ENCODE results near the gene MRPS14.

The MRPS14 gene

GRCh38 chr1:174982971-174983689 is 40.1 kb downstream of the MRPS14 start:
- Histone ChIP-seq H3K18ac (ENCODE audit: low read length) (no peak overlapping the region), H3K36me3 (replicated peaks in 1 of 2; ENCODE audit: control insufficient read depth in 2 of 2, insufficient read depth in 2 of 2, low read length in 2 of 2) (no peaks in the 10 kb centered on the region), H4K8ac (ENCODE audit: low read depth, low read length) (no peak overlapping the region), H3K9me3 (replicated peaks in 1 of 2; ENCODE audit: control insufficient read depth in 2 of 2, insufficient read depth in 1 of 2, low read depth in 1 of 2, low read length in 2 of 2) (no peaks in the 10 kb centered on the region), H3K4ac (ENCODE audit: low read length) (no peak overlapping the region), H2BK15ac (ENCODE audit: low read length) (no peak overlapping the region), H3K9ac (ENCODE audit: low read depth, low read length, poor library complexity) (no peak overlapping the region), H3K27me3 (ENCODE audit: control insufficient read depth in 3 of 3, insufficient read depth in 3 of 3, low read depth in 1 of 3, low read length in 3 of 3) (no peaks in the 10 kb centered on the region), H4K91ac (ENCODE audit: low read depth, low read length, poor library complexity) (no peak overlapping the region), H3K23ac (ENCODE audit: low read depth, low read length, poor library complexity) (no peak overlapping the region), H3K4me3 (ENCODE audit: low read length in 2 of 2) (no peak overlapping the region), H2BK120ac (ENCODE audit: low read depth, low read length) (no peak overlapping the region), H3K4me2 (ENCODE audit: insufficient read depth, low read length, poor library complexity, severe bottlenecking) (no peak overlapping the region), H2BK5ac (ENCODE audit: low read length) (no peak overlapping the region), H2BK12ac (ENCODE audit: low read length) (no peak overlapping the region), H3K14ac (ENCODE audit: low read length) (no peak overlapping the region), H2AFZ (ENCODE audit: low read length) (no peak overlapping the region), H3K79me1 (ENCODE audit: low read depth, low read length) (no peaks in the 10 kb centered on the region), H3K27ac (replicated peaks; ENCODE audit: low read length) (no peak overlapping the region), H2AK5ac (ENCODE audit: low read depth, low read length) (no peak overlapping the region), H3K4me1 (ENCODE audit: control insufficient read depth in 2 of 2, insufficient read depth in 1 of 2, low read depth in 1 of 2, low read length in 2 of 2) (peaks cover 1 to 4% of the 10 kb centered on the region in 2 donors)
- DNase-seq (ENCODE audit: low spot score) = peak; percentile 36

GRCh38 chr1:174976436-174977108 is 46.7 kb downstream of the MRPS14 start:
- H2BK5ac ChIP-seq (ENCODE audit: low read length) = no peak overlapping the region
- no peak overlapping the region for H2AK5ac ChIP-seq (ENCODE audit: low read depth, low read length)
- no peak overlapping the region for H3K4me2 ChIP-seq (ENCODE audit: insufficient read depth, low read length, poor library complexity, severe bottlenecking)
- no peak overlapping the region for H3K4ac ChIP-seq (ENCODE audit: low read length)
- H4K8ac ChIP-seq (ENCODE audit: low read depth, low read length) = no peak overlapping the region
- WGBS, 2 donors (ENCODE audit: extremely low coverage in 2 of 2, insufficient read length in 2 of 2, insufficient replicate concordance in 1 of 2) = no CpG with 5 or more reads among the region's 4 CpGs
- H3K9ac ChIP-seq (ENCODE audit: low read depth, low read length, poor library complexity) = no peak overlapping the region
- no peak overlapping the region for H2BK15ac ChIP-seq (ENCODE audit: low read length)
- no peaks in the 10 kb centered on the region for H3K79me1 ChIP-seq (ENCODE audit: low read depth, low read length)
- no peaks in the 10 kb centered on the region for H3K27me3 ChIP-seq (ENCODE audit: control insufficient read depth in 3 of 3, insufficient read depth in 3 of 3, low read depth in 1 of 3, low read length in 3 of 3)
- H3K36me3 ChIP-seq (replicated peaks in 1 of 2; ENCODE audit: control insufficient read depth in 2 of 2, insufficient read depth in 2 of 2, low read length in 2 of 2) = no peaks in the 10 kb centered on the region
- no peak overlapping the region for H3K18ac ChIP-seq (ENCODE audit: low read length)
- no peak for DNase-seq (ENCODE audit: low spot score)
- H3K23ac ChIP-seq (ENCODE audit: low read depth, low read length, poor library complexity) = no peak overlapping the region
- H2BK120ac ChIP-seq (ENCODE audit: low read depth, low read length) = no peak overlapping the region
- H4K91ac ChIP-seq (ENCODE audit: low read depth, low read length, poor library complexity) = no peak overlapping the region
- H3K4me3 ChIP-seq (ENCODE audit: low read length in 2 of 2) = no peak overlapping the region
- no peak overlapping the region for H3K27ac ChIP-seq (replicated peaks; ENCODE audit: low read length)
- peaks cover 0 to 4% of the 10 kb centered on the region in 2 donors for H3K4me1 ChIP-seq (ENCODE audit: control insufficient read depth in 2 of 2, insufficient read depth in 1 of 2, low read depth in 1 of 2, low read length in 2 of 2)
- no peak overlapping the region for H3K14ac ChIP-seq (ENCODE audit: low read length)
- H2AFZ ChIP-seq (ENCODE audit: low read length) = no peak overlapping the region
- no peaks in the 10 kb centered on the region for H3K9me3 ChIP-seq (replicated peaks in 1 of 2; ENCODE audit: control insufficient read depth in 2 of 2, insufficient read depth in 1 of 2, low read depth in 1 of 2, low read length in 2 of 2)
- H2BK12ac ChIP-seq (ENCODE audit: low read length) = no peak overlapping the region

GRCh38 chr1:174975764-174976163 is 47.5 kb downstream of the MRPS14 start:
- no CpG with 5 or more reads among the region's 1 CpG for WGBS, 2 donors (ENCODE audit: extremely low coverage in 2 of 2, insufficient read length in 2 of 2, insufficient replicate concordance in 1 of 2)
- no peak overlapping the region for H3K9ac ChIP-seq (ENCODE audit: low read depth, low read length, poor library complexity)

DNA sequence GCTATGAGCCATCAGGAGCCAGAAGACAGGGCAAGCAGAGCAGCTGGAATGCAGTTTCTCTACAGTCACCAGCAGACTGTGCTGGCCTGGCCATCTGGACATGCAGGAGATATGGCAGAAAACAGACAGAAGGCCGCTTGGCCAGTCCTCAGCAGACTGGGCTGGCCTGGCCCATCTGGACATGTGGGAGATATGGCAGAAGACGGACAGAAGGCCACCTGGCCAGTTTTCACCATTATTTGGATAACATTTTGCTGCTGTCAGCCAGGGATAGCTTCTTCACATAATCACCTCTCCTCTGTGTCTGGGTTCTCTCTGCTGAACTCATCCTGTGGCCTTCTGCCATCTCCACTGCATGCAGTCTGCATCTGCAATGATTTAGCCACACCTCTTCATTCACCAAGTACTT is 48.5 kb downstream of the MRPS14 start:
- no peak overlapping the region for H2AFZ ChIP-seq (ENCODE audit: low read length)
- no peak overlapping the region for H3K4ac ChIP-seq (ENCODE audit: low read length)
- no peak overlapping the region for H4K8ac ChIP-seq (ENCODE audit: low read depth, low read length)
- H3K4me1 ChIP-seq (ENCODE audit: control insufficient read depth in 2 of 2, insufficient read depth in 1 of 2, low read depth in 1 of 2, low read length in 2 of 2) = peaks cover 0 to 4% of the 10 kb centered on the region in 2 donors
- H2BK120ac ChIP-seq (ENCODE audit: low read depth, low read length) = no peak overlapping the region
- peak overlapping the region; percentile 39 for H3K14ac ChIP-seq (ENCODE audit: low read length)
- no peak overlapping the region for H3K4me3 ChIP-seq (ENCODE audit: low read length in 2 of 2)
- no peak overlapping the region for H4K91ac ChIP-seq (ENCODE audit: low read depth, low read length, poor library complexity)
- no peak overlapping the region for H3K23ac ChIP-seq (ENCODE audit: low read depth, low read length, poor library complexity)
- DNase-seq (ENCODE audit: low spot score) = no peak
- no peak overlapping the region for H3K4me2 ChIP-seq (ENCODE audit: insufficient read depth, low read length, poor library complexity, severe bottlenecking)
- no peak overlapping the region for H3K27ac ChIP-seq (replicated peaks; ENCODE audit: low read length)
- H3K27me3 ChIP-seq (ENCODE audit: control insufficient read depth in 3 of 3, insufficient read depth in 3 of 3, low read depth in 1 of 3, low read length in 3 of 3) = no peaks in the 10 kb centered on the region
- no peak overlapping the region for H3K18ac ChIP-seq (ENCODE audit: low read length)
- H2BK5ac ChIP-seq (ENCODE audit: low read length) = no peak overlapping the region
- no peak overlapping the region for H2AK5ac ChIP-seq (ENCODE audit: low read depth, low read length)
- no peak overlapping the region for H2BK15ac ChIP-seq (ENCODE audit: low read length)
- no CpG with 5 or more reads among the region's 2 CpGs for WGBS, 2 donors (ENCODE audit: extremely low coverage in 2 of 2, insufficient read length in 2 of 2, insufficient replicate concordance in 1 of 2)
- no peaks in the 10 kb centered on the region for H3K9me3 ChIP-seq (replicated peaks in 1 of 2; ENCODE audit: control insufficient read depth in 2 of 2, insufficient read depth in 1 of 2, low read depth in 1 of 2, low read length in 2 of 2)
- H3K36me3 ChIP-seq (replicated peaks in 1 of 2; ENCODE audit: control insufficient read depth in 2 of 2, insufficient read depth in 2 of 2, low read length in 2 of 2) = no peaks in the 10 kb centered on the region
- no peak overlapping the region for H3K9ac ChIP-seq (ENCODE audit: low read depth, low read length, poor library complexity)
- H3K79me1 ChIP-seq (ENCODE audit: low read depth, low read length) = no peaks in the 10 kb centered on the region
- H2BK12ac ChIP-seq (ENCODE audit: low read length) = no peak overlapping the region

More at GRCh38 chr1:174975764-174976163, 47.5 kb downstream of the MRPS14 start:
- Histone ChIP-seq H4K91ac (ENCODE audit: low read depth, low read length, poor library complexity) (no peak overlapping the region), H2BK12ac (ENCODE audit: low read length) (no peak overlapping the region), H3K23ac (ENCODE audit: low read depth, low read length, poor library complexity) (no peak overlapping the region), H3K9me3 (replicated peaks in 1 of 2; ENCODE audit: control insufficient read depth in 2 of 2, insufficient read depth in 1 of 2, low read depth in 1 of 2, low read length in 2 of 2) (no peaks in the 10 kb centered on the region), H3K4me2 (ENCODE audit: insufficient read depth, low read length, poor library complexity, severe bottlenecking) (no peak overlapping the region), H2BK5ac (ENCODE audit: low read length) (no peak overlapping the region), H4K8ac (ENCODE audit: low read depth, low read length) (no peak overlapping the region), H3K36me3 (replicated peaks in 1 of 2; ENCODE audit: control insufficient read depth in 2 of 2, insufficient read depth in 2 of 2, low read length in 2 of 2) (no peaks in the 10 kb centered on the region), H2BK15ac (ENCODE audit: low read length) (no peak overlapping the region), H3K18ac (ENCODE audit: low read length) (no peak overlapping the region), H3K4me3 (ENCODE audit: low read length in 2 of 2) (no peak overlapping the region), H3K27ac (replicated peaks; ENCODE audit: low read length) (no peak overlapping the region), H2AK5ac (ENCODE audit: low read depth, low read length) (no peak overlapping the region), H3K4me1 (ENCODE audit: control insufficient read depth in 2 of 2, insufficient read depth in 1 of 2, low read depth in 1 of 2, low read length in 2 of 2) (peaks cover 0 to 4% of the 10 kb centered on the region in 2 donors), H3K4ac (ENCODE audit: low read length) (no peak overlapping the region), H3K14ac (ENCODE audit: low read length) (no peak overlapping the region), H3K27me3 (ENCODE audit: control insufficient read depth in 3 of 3, insufficient read depth in 3 of 3, low read depth in 1 of 3, low read length in 3 of 3) (no peaks in the 10 kb centered on the region), H3K79me1 (ENCODE audit: low read depth, low read length) (no peaks in the 10 kb centered on the region), H2BK120ac (ENCODE audit: low read depth, low read length) (no peak overlapping the region), H2AFZ (ENCODE audit: low read length) (no peak overlapping the region)
- no peak for DNase-seq (ENCODE audit: low spot score)
